Measurements from ENCODE around the gene GET3. TPM values are rescaled to one million over a fixed set of nuclear protein-coding genes. Genes with fewer than 3 reads are reported as not detected.

The GET3 gene
- polyA plus RNA-seq, 3 donors = 50.9 to 94.1 (median 93.1) TPM

- 30 to 36% (median 34%) methylated on average over 18 of the region's 18 CpGs for WGBS, 3 donors
Measured at GRCh38 chr19:12786141-12786870, 49.0 kb downstream of the GET3 start.

DNA sequence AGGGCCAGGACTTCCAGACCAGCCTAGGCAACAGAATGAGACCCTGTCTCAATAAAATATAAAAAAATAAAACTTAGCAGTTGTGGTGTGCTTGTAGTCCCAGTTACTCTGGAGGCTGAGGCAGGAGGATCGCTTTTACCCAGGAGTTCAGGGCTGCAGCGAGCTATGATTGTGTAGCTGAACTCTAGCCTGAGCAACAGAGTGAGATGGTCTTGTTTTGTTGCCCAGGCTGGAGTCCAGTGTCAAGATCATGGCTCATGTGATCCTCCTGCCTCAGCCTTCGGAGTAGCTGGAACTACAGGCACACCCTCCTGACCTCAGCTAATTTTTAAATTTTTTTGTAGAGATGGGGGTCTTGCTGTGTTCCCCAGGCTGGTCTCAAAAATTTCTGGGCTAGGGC, 49.7 kb downstream of the GET3 start:
- WGBS, 3 donors = 78 to 93% (median 81%) methylated on average over 3 of the region's 3 CpGs

More at GRCh38 chr19:12786141-12786870, 49.0 kb downstream of the GET3 start:
- peak overlapping the region; percentile 98 for H3K27ac ChIP-seq (ENCODE audit: low read depth, low read length)

DNA sequence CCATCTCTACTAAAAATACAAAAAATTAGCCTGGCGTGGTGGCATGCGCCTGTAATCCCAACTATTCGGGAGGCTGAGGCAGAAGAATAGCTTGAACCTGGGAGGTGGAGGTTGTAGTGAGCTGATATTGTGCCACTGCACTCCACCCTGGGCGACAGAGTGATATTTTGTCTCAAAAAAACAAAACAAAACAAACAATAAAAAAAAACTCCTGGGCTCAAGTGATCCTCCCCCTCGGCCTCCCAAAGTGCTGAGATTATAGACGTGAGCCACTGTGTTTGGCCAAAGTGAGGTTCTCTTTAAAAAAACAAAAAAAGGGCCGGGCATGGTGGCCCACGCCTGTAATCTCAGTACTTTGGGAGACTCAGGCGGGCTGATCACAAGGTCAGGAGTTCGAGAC, 50.2 kb downstream of the GET3 start:
- H3K27ac ChIP-seq (ENCODE audit: low read depth, low read length) = no peak overlapping the region
- WGBS, 3 donors = 74 to 86% (median 74%) methylated on average over 10 of the region's 10 CpGs

More for the DNA sequence above, 49.7 kb downstream of the GET3 start:
- H3K27ac ChIP-seq (ENCODE audit: low read depth, low read length) = no peak overlapping the region

DNA sequence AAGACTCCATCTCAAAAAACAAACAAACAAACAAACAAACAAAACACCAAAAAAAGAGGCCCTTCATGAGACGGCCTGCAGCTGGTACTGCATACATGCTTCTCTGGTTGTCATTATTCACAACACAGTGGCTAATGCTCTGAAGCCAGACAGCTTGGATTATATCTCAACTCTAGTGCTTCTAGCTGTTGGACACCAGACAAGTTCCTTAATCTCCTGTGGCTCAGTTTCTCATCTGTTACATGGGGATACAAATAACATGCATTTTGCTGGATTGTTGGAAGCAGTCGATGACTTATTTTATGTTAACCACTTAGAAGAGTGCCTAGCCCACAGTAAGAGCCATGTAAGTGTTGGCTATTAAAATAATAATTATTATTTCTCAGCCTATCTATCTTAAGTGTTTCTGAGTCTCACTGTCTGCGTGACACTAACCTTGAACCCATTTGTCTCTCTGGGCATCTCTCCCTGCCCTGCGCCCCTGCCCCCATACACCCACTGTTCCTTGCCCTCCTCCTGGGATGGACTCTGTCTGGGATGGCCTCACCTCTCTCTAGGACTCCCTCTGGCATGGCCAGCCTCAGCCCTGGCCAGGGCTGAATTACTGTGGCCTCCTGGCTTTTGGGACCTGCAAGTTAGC, 50.9 kb downstream of the GET3 start:
- 37 to 51% (median 48%) methylated on average over 4 of the region's 4 CpGs for WGBS, 3 donors
- H3K27ac ChIP-seq (ENCODE audit: low read depth, low read length) = peak overlapping the region; percentile 100

DNA sequence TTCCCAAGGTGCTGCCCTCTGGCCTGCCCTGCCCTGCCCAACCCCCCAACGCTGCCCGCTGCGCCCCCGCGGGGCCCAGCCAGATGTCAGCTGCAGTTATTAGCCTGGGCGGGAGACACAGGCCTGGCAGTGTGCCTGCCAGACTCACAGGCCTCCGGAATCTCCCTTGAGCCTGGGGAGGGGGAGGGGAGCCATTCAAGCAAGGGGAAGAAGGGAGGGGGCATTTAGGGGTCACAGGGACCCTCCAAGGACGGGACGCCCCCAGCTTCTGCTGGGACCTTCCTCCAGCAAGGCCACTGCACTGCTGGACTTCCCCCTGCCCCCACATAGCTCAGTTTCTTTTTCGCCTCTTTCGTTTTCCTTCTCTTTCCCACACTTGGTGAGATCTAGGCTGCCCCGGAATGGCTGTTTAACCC, 51.4 kb downstream of the GET3 start:
- H3K27ac ChIP-seq (ENCODE audit: low read depth, low read length) = peak overlapping the region; percentile 100
- WGBS, 3 donors = 0 to 8% (median 1%) methylated on average over 12 of the region's 12 CpGs

DNA sequence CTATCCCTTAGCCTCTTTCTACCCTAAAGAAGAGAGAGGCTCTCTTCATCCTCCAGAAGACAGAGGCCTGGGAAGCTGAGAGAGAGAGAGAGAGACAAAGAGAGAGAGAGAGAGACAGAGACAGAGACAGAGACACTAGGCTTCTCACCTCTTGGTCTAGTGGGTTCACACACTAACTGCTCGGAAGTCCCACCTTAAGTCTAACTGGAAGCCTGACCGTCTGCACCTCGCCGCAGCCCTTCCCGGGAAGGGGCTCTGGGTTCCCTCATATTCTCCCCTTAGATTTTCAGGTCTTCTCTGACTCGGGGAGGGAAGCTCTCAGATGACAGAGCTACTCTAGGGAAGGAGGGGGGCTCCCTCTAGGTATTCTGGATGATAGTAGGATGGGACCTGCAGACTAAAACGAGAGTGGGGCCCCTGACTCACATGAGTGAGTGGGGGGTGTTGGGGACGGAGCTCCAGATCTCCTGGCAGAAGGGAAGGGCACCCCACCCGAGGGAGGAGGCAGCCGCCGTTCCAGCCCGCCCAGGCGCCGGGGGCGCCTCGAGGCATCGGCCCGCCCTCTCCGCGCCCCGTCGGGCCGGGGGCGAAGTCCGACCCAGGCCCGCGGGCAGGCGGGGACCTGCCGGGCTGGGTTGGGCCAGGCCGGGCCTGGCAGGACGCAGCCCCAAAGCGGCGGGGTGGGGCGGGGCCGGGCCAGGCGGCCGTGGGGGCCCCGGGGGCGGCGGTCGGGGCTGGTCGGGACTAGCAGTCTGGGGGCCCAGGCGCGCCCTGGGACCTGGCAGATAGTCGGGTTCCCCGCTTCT, 52.0 kb downstream of the GET3 start:
- 0 to 6% (median 1%) methylated on average over 28 to 46 of the region's 46 CpGs for WGBS, 3 donors
- peak overlapping the region; percentile 100 for H3K27ac ChIP-seq (ENCODE audit: low read depth, low read length)

DNA sequence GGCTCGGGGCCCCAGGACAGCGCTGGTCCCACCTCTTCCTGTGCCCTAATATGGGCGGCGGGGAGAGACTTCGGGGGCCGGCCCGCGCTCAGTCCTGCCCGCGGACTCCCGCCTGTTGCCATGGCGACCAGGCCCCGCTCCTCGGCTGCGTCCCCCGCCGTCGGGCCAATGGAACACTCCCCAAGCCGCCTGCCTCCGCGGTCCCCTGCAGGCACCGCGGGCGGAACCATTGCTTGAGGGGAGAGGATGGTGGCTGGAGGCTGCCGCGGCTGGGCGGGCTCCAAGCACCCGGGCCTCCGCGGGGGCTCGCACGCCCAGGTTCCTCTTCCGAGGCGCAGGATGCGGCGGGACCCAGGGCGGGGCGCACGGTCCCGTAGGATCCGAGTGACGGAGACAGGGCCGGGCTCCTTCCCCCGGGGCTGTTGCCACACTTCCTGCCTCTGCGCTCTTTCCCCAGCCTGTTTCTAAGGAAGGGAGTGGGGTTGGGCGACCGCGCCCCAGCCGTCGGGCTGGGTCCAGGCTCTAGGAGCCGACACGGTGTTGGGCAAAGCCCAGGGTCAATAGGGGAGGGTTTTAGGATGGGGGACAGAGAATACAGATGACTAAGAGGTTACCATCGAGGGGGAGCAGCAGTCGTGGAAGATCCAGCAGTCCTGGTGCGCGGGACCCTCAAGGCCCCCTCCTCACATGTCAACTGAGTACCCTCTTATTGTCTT, 52.8 kb downstream of the GET3 start:
- H3K27ac ChIP-seq (ENCODE audit: low read depth, low read length) = peak overlapping the region; percentile 100
- 0 to 1% (median 0%) methylated on average over 53 to 56 of the region's 56 CpGs for WGBS, 3 donors

DNA sequence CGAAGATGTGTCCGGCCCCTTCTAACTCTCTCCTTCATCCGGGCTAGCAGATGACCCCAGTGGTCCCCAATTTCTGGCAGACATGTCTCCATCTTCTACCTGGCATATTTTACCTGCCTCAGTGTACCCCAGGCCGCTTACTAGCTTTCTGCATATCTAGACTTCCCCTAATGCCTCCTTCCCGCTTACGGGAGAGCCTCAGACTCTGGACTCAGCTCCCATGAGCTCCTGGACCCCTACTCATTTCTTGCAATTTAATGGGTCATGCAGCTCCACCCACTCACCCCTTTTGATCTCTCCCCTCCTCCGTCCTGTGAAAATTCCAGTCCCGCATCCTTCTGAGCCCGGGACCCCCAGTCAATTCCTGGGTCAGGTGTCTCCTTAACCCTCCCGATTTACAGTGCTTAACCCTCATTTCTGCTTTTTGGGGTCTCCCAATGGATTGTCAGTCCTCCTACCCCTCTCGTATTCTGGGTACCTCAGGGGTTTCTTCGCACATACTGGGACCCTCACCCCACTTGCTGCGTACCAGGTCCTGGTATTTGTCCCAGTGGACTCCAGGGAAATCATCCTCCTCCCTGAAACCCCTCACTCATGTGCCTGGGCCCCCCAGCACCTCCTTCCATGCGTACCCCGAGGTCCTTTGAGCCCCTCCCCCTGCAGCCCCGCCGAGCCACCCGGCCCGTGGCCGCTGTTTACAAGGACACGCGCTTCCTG, 53.5 kb downstream of the GET3 start:
- 1 to 3% (median 1%) methylated on average over 22 of the region's 22 CpGs for WGBS, 3 donors
- H3K27ac ChIP-seq (ENCODE audit: low read depth, low read length) = peak overlapping the region; percentile 100

DNA sequence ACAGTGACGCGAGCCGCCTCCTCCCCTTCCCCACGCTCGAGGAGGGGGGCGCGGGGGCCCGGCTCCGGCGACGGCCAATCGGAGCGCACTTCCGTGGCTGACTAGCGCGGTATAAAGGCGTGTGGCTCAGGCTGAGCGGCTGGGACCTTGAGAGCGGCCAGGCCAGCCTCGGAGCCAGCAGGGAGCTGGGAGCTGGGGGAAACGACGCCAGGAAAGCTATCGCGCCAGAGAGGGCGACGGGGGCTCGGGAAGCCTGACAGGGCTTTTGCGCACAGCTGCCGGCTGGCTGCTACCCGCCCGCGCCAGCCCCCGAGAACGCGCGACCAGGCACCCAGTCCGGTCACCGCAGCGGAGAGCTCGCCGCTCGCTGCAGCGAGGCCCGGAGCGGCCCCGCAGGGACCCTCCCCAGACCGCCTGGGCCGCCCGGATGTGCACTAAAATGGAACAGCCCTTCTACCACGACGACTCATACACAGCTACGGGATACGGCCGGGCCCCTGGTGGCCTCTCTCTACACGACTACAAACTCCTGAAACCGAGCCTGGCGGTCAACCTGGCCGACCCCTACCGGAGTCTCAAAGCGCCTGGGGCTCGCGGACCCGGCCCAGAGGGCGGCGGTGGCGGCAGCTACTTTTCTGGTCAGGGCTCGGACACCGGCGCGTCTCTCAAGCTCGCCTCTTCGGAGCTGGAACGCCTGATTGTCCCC, 54.2 kb downstream of the GET3 start, which contains the start of gene JUNB:
TSS of gene JUNB (plus strand) at position 142 of the 706 bp plus-strand sequence. CDS start at position 428, 286 bp downstream.
- WGBS, 3 donors = 0 to 1% (median 0%) methylated on average over 71 to 73 of the region's 73 CpGs
- peak within 1 kb of the TSS; percentile 100 for H3K27ac ChIP-seq (ENCODE audit: low read depth, low read length)

DNA sequence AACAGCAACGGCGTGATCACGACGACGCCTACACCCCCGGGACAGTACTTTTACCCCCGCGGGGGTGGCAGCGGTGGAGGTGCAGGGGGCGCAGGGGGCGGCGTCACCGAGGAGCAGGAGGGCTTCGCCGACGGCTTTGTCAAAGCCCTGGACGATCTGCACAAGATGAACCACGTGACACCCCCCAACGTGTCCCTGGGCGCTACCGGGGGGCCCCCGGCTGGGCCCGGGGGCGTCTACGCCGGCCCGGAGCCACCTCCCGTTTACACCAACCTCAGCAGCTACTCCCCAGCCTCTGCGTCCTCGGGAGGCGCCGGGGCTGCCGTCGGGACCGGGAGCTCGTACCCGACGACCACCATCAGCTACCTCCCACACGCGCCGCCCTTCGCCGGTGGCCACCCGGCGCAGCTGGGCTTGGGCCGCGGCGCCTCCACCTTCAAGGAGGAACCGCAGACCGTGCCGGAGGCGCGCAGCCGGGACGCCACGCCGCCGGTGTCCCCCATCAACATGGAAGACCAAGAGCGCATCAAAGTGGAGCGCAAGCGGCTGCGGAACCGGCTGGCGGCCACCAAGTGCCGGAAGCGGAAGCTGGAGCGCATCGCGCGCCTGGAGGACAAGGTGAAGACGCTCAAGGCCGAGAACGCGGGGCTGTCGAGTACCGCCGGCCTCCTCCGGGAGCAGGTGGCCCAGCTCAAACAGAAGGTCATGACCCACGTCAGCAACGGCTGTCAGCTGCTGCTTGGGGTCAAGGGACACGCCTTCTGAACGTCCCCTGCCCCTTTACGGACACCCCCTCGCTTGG, 55.0 kb downstream of the GET3 start:
- 0 to 1% (median 0%) methylated on average over 76 to 84 of the region's 84 CpGs for WGBS, 3 donors
- H3K27ac ChIP-seq (ENCODE audit: low read depth, low read length) = peak overlapping the region; percentile 100

DNA sequence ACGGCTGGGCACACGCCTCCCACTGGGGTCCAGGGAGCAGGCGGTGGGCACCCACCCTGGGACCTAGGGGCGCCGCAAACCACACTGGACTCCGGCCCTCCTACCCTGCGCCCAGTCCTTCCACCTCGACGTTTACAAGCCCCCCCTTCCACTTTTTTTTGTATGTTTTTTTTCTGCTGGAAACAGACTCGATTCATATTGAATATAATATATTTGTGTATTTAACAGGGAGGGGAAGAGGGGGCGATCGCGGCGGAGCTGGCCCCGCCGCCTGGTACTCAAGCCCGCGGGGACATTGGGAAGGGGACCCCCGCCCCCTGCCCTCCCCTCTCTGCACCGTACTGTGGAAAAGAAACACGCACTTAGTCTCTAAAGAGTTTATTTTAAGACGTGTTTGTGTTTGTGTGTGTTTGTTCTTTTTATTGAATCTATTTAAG, 55.6 kb downstream of the GET3 start:
- H3K27ac ChIP-seq (ENCODE audit: low read depth, low read length) = peak overlapping the region; percentile 100
- 1% methylated on average over 22 of the region's 22 CpGs for WGBS, 3 donors

- peak overlapping the region; percentile 100 for H3K27ac ChIP-seq (ENCODE audit: low read depth, low read length)
- 0 to 1% (median 0%) methylated on average over 74 to 81 of the region's 81 CpGs for WGBS, 3 donors
Measured at GRCh38 chr19:12793290-12794195, 56.2 kb downstream of the GET3 start.

DNA sequence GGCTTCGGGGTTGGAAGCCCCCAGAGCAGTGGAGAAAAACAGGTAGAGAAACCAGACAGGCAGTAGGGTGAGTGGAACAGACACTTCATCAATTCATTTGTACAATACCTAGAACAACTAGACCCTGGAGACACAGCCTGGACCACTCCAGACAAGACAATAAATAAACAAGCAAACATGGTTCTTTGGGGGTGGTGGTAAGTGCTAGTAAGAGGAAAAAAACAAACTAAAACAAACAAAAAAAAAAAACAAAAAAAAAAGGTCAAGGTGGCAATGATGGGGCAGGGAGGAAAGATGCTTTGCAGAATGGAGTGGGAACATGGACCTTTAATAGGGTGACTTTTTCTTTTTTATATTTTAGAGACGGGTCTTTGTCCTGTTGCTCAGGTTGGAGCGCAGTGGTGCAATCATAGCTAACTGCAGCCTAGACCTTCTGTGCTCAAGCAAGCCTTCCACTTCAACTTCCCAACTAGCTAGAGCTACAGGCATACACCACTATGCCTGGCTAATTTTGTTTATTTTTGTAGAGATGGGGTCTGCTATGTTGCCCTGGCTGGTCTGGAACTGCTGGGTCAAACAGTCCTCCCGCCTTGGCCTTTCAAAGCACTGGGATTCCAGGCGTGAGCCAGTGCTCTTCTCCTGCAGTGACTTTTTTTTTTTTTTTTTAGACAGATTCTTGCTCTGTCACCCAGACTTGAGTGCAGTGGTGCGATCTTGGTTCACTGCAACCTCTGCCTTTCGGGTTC, 57.1 kb downstream of the GET3 start:
- 68 to 69% (median 69%) methylated on average over 7 of the region's 7 CpGs for WGBS, 3 donors
- H3K27ac ChIP-seq (ENCODE audit: low read depth, low read length) = peak overlapping the region; percentile 100

- H3K27ac ChIP-seq (ENCODE audit: low read depth, low read length) = no peak overlapping the region
- WGBS, 3 donors = 88 to 95% (median 94%) methylated on average over 9 of the region's 9 CpGs
Measured at GRCh38 chr19:12794971-12795381, 57.7 kb downstream of the GET3 start.
